Caco-2 (cell line): Measurements from ENCODE around the gene CDK19. TPM values are rescaled to one million over a fixed set of nuclear protein-coding genes. Genes with fewer than 3 reads are reported as not detected.

Source experiments
- BruUV-seq: library from RNA; stranded (reverse); fragments of 400-500 nt; replicated peaks from 2 replicates; lab custom pipeline; 2021; lab: Mats Ljungman, UMichigan
- CTCF ChIA-PET: fragments of 300-600 bp; sonication (Branson Sonifier 250); formaldehyde crosslinking; loops from one replicate; lab custom pipeline; 2022; ENCODE audit warnings: antibody characterized with exemption; lab: Charles Lee
- POLR2A ChIA-PET: fragments of 300-600 bp; sonication (Branson Sonifier 250); formaldehyde crosslinking; loops from one replicate; lab custom pipeline; 2022; ENCODE audit warnings: antibody characterized with exemption; lab: Charles Lee
- DNase-seq, 2 experiments: peaks; one replicate each; pipeline versions ENCODE4 v3.0.0 to v3.0.0-alpha.2; 2020 to 2022
- H3K27me3 ChIP-seq: replicated peaks from 2 replicates; pipeline ENCODE4 v1.6.0; 2011; ENCODE audit warnings: low read length; ENCODE audit not compliant: control insufficient read depth, insufficient read depth
- H3K36me3 ChIP-seq: 2 replicates; pipeline ENCODE4 v1.5.1; 2011; ENCODE audit warnings: low read length; ENCODE audit not compliant: control insufficient read depth, insufficient read depth
- H3K4me1 ChIP-seq: fragments of 250-450 bp; sonication (Bioruptor Pico); 2 replicates; pipeline ENCODE4 v1.5.1; 2020; ENCODE audit warnings: mild to moderate bottlenecking
- H3K4me3 ChIP-seq: 2 replicates; pipeline ENCODE4 v1.5.1; 2011; ENCODE audit warnings: low read depth, mild to moderate bottlenecking, control low read depth, low read length
- H3K9me3 ChIP-seq: fragments of 250-450 bp; sonication (Bioruptor Pico); 2 replicates; pipeline ENCODE4 v1.5.1; 2020; ENCODE audit warnings: mild to moderate bottlenecking, moderate library complexity
- H3K27ac Mint-ChIP-seq: one replicate; pipeline ENCODE4 v1.8.0; 2022; ENCODE audit warnings: mixed read lengths; ENCODE audit not compliant: unreplicated experiment
- H3K27me3 Mint-ChIP-seq: one replicate; pipeline ENCODE4 v1.8.0; 2022; ENCODE audit warnings: mixed read lengths; ENCODE audit not compliant: insufficient read depth, unreplicated experiment
- H3K36me3 Mint-ChIP-seq: one replicate; pipeline ENCODE4 v1.8.0; 2022; ENCODE audit warnings: mild to moderate bottlenecking, mixed read lengths; ENCODE audit not compliant: insufficient read depth, unreplicated experiment
- H3K4me1 Mint-ChIP-seq: one replicate; pipeline ENCODE4 v1.8.0; 2022; ENCODE audit warnings: low read depth, mixed read lengths; ENCODE audit not compliant: unreplicated experiment
- H3K4me3 Mint-ChIP-seq: one replicate; pipeline ENCODE4 v1.8.0; 2022; ENCODE audit warnings: mild to moderate bottlenecking, moderate library complexity, mixed read lengths; ENCODE audit not compliant: unreplicated experiment
- H3K9me3 Mint-ChIP-seq: one replicate; pipeline ENCODE4 v1.8.0; 2022; ENCODE audit warnings: mixed read lengths; ENCODE audit not compliant: unreplicated experiment
- intact Hi-C: fragments of 100-400 bp; cut with micrococcal nuclease; formaldehyde crosslinking; loops from one replicate; pipeline ENCODE4 v1.10.0; 2022; ENCODE audit not compliant: unreplicated experiment
- total RNA-seq: library from RNA; stranded (reverse); gene quantifications from 2 replicates; pipeline ENCODE4 v1.2.3, GENCODE V29; 2022
- TF ChIP-seq, protein P1 (sequence below), 2 experiments: fragments of 200-600 bp in 1 of 2; IDR thresholded peaks; 1 replicate in 1 of 2; 2 replicates in 1 of 2; pipeline versions ENCODE4 v1.5.1 to v1.8.0; 2011 to 2022; ENCODE audit warnings: antibody characterized with exemption in 1 of 2, control low read depth in 1 of 2, inconsistent platforms in 1 of 2, low read depth in 1 of 2, low read length in 1 of 2, mild to moderate bottlenecking in 1 of 2, moderate library complexity in 1 of 2; ENCODE audit not compliant: insufficient read depth in 1 of 2, severe bottlenecking in 1 of 2, unreplicated experiment in 1 of 2

The CDK19 gene
- total RNA-seq, 1 experiment from 2014 or later = 24.6 TPM

- no peak for DNase-seq
- Histone ChIP-seq H3K4me3 (no peak overlapping the region), H3K36me3 (no peaks in the 10 kb centered on the region), H3K4me1 (peaks cover 9% of the 10 kb centered on the region), H3K9me3 (no peaks in the 10 kb centered on the region), H3K27me3 (no peaks in the 10 kb centered on the region)
- BruUV-seq = no TSS peak
- POLR2A ChIA-PET = no interaction called here
- intact Hi-C loops = no loop called here
- Mint-ChIP-seq H3K36me3 (no peaks in the 10 kb centered on the region), H3K27ac (no peak overlapping the region), H3K4me3 (no peak overlapping the region), H3K9me3 (no peaks in the 10 kb centered on the region), H3K4me1 (peaks cover 16% of the 10 kb centered on the region), H3K27me3 (no peaks in the 10 kb centered on the region)
- TF ChIP-seq, protein P1, sequence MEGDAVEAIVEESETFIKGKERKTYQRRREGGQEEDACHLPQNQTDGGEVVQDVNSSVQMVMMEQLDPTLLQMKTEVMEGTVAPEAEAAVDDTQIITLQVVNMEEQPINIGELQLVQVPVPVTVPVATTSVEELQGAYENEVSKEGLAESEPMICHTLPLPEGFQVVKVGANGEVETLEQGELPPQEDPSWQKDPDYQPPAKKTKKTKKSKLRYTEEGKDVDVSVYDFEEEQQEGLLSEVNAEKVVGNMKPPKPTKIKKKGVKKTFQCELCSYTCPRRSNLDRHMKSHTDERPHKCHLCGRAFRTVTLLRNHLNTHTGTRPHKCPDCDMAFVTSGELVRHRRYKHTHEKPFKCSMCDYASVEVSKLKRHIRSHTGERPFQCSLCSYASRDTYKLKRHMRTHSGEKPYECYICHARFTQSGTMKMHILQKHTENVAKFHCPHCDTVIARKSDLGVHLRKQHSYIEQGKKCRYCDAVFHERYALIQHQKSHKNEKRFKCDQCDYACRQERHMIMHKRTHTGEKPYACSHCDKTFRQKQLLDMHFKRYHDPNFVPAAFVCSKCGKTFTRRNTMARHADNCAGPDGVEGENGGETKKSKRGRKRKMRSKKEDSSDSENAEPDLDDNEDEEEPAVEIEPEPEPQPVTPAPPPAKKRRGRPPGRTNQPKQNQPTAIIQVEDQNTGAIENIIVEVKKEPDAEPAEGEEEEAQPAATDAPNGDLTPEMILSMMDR (IDR thresholded peaks at IDR 0.05; ENCODE audit: insufficient read depth in 1 of 2, low read depth in 1 of 2, low read length in 1 of 2, severe bottlenecking in 1 of 2, unreplicated experiment in 1 of 2) = no peak
- CTCF ChIA-PET = no interaction called here
These were observed 109.7 kb downstream of the CDK19 start for GRCh38 chr6:110705543-110705942.

DNA sequence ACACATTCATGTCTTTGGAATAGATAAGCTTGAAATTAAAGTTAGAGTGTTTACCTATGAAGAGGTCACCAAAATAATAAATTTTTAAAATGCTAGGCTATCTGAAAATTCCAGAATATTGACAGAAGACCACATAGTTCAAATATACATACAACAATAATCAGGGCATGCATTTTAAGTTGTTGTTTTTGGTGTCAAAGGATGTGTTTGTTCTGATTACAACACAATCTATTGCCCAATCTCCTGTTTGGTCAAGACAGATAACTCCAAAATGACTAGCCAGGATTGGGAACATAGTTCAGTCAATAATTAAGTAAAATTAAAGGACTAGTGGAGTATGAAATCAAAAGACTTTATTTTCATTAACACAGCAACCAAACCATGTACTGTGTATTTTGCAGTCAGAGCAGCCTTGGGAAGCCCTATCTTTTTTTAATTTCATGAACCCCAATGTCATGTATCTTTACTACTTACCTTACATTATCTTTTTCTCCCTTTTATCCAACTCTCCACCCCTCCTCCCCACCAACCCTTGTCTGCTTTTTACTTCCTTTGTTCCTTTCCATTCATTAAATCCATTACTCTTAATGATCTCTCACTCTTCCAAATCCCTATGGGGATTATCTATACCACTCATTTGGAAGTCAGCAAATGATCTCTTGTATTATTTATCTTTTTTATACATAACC is 111.2 kb downstream of the CDK19 start:
- ChIA-PET POLR2A (no interaction called here), CTCF (no interaction called here)
- no peaks in the 10 kb centered on the region for H3K27me3 ChIP-seq
- DNase-seq = peak in 1 of 2 experiments; percentile 29
- peaks cover 16% of the 10 kb centered on the region for H3K4me1 Mint-ChIP-seq
- H3K36me3 ChIP-seq = no peaks in the 10 kb centered on the region
- no peak overlapping the region for H3K4me3 ChIP-seq
- H3K4me1 ChIP-seq = peaks cover 9% of the 10 kb centered on the region
- TF ChIP-seq, protein P1 (IDR thresholded peaks at IDR 0.05; ENCODE audit: insufficient read depth in 1 of 2, low read depth in 1 of 2, low read length in 1 of 2, severe bottlenecking in 1 of 2, unreplicated experiment in 1 of 2) = no peak
- H3K27ac Mint-ChIP-seq = no peak overlapping the region
- no peaks in the 10 kb centered on the region for H3K9me3 Mint-ChIP-seq
- H3K36me3 Mint-ChIP-seq = no peaks in the 10 kb centered on the region
- no peaks in the 10 kb centered on the region for H3K9me3 ChIP-seq
- H3K4me3 Mint-ChIP-seq = no peak overlapping the region
- no TSS peak for BruUV-seq
- intact Hi-C loops = no loop called here
- no peaks in the 10 kb centered on the region for H3K27me3 Mint-ChIP-seq

DNA sequence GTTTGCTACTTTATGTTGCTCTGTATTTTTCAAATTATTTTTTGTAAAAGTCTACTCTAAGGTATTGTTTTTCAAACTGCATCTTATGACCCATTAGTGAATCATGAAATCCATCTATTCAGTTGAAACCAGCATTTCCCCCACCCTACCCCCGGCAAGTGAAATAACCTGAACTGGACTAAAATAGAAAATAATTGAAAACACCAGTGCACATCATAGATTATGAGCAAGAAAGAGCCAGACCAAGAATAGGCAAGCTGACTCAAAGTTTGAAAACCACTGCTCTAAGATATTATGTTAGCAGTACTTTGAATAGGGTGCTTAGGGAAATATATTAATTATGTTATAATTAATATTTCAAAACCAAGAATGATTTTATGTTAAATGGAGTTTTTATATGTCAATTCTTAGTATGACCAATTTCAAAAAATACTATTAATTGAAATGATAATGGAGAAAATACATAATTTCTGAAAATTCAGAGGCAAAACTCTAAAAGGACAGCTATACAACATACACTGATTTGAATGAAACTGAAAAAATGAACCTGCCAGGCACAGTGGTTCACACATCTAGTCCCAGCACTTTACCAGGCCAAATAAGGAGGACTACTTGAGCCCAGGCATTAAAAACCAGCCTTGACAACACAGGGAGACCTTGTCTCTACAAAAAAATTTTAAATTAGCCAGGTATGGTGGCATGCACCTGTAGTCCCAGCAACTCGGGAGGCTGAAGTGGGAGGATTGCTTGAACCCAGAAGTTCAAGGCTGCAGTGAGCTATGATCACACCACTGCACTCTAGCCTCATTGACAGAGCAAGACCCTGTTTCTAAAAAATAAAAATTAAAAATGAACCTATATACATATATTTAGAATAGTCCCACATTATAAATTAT is 112.0 kb downstream of the CDK19 start:
- H3K36me3 Mint-ChIP-seq = no peaks in the 10 kb centered on the region
- TF ChIP-seq, protein P1 (IDR thresholded peaks at IDR 0.05; ENCODE audit: insufficient read depth in 1 of 2, low read depth in 1 of 2, low read length in 1 of 2, severe bottlenecking in 1 of 2, unreplicated experiment in 1 of 2) = no peak
- DNase-seq = no peak
- H3K27me3 ChIP-seq = no peaks in the 10 kb centered on the region
- BruUV-seq = no TSS peak
- no peaks in the 10 kb centered on the region for H3K9me3 Mint-ChIP-seq
- CTCF ChIA-PET = no interaction called here
- no peak overlapping the region for H3K4me3 ChIP-seq
- H3K4me1 Mint-ChIP-seq = peaks cover 16% of the 10 kb centered on the region
- H3K27me3 Mint-ChIP-seq = no peaks in the 10 kb centered on the region
- no peak overlapping the region for H3K4me3 Mint-ChIP-seq
- intact Hi-C loops = no loop called here
- POLR2A ChIA-PET = no interaction called here
- no peaks in the 10 kb centered on the region for H3K9me3 ChIP-seq
- no peak overlapping the region for H3K27ac Mint-ChIP-seq
- peaks cover 9% of the 10 kb centered on the region for H3K4me1 ChIP-seq
- no peaks in the 10 kb centered on the region for H3K36me3 ChIP-seq
